ENCODE results near the gene IMMP2L. TPM values are rescaled to one million over a fixed set of nuclear protein-coding genes. Genes with fewer than 3 reads are reported as not detected.

IMMP2L gene
- total and polyA plus RNA-seq, 2 of the 4 experiments (the other 2 are of a cell fraction) = 5.8 to 9.3 TPM

DNA sequence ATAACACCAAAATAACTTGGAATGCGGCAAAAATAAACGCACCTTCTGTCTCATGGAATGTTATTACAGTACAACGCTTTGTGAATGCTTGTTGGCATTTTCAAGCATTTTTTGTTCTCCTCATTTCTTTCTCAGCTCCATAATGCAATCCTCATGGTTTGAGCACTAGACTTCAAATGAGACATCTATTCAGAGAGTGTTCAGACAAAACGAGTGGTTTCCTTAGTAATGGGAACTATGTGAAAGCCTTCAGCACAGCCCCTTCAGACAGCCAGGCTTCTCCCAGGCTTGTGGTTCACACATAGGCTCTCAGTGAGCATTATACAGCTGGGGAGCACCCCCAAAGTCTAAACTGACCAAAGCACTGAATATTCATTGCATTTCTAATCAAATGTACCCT, 479.9 kb downstream of the IMMP2L start:
- H3K14ac ChIP-seq (replicated peaks; ENCODE audit: low read depth, low read length) = peak overlapping the region; percentile 31; the same call in 1 of the 2 replicates
- no peak for TF ChIP-seq MXI1 (IDR thresholded peaks at IDR 0.05; ENCODE audit: borderline replicate concordance, low read depth, low read length)
- no peak for TF ChIP-seq BHLHE40 (IDR thresholded peaks at IDR 0.05; ENCODE audit: low read depth, low read length)
- no peak for TF ChIP-seq FOS (IDR thresholded peaks at IDR 0.05; ENCODE audit: low read depth, low read length)
- TF ChIP-seq NFE2L2 (IDR thresholded peaks at IDR 0.05; ENCODE audit: low read depth, low read length) = no peak
- TF ChIP-seq, protein P1, sequence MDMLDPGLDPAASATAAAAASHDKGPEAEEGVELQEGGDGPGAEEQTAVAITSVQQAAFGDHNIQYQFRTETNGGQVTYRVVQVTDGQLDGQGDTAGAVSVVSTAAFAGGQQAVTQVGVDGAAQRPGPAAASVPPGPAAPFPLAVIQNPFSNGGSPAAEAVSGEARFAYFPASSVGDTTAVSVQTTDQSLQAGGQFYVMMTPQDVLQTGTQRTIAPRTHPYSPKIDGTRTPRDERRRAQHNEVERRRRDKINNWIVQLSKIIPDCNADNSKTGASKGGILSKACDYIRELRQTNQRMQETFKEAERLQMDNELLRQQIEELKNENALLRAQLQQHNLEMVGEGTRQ (IDR thresholded peaks at IDR 0.05; ENCODE audit: low read depth, low read length) = no peak
- H2AFZ ChIP-seq (replicated peaks; ENCODE audit: low read length, poor library complexity) = peak overlapping the region; percentile 9
- H2AK5ac ChIP-seq (ENCODE audit: low read depth, low read length) = peak overlapping the region; percentile 5; the same call in 1 of the 2 replicates
- H3K9me1 ChIP-seq (ENCODE audit: insufficient read depth, low read length) = no peaks in the 10 kb centered on the region
- peak overlapping the region; percentile 83 for H2BK120ac ChIP-seq (ENCODE audit: low read depth, low read length)
- POLR2A ChIA-PET (ENCODE audit: unreplicated experiment) = interaction anchor here (0.6 kb wide), 1 partner anchor 11 kb away, joined by 3 read pairs; no protein-coding TSS in a partner anchor
- H3K27me3 ChIP-seq (ENCODE audit: control insufficient read depth, insufficient read depth, low read length) = no peaks in the 10 kb centered on the region
- H4K20me1 ChIP-seq (ENCODE audit: insufficient read depth, low read length) = no peaks in the 10 kb centered on the region
- H4K5ac ChIP-seq (ENCODE audit: low read depth, low read length) = peak overlapping the region; percentile 25; the same call in 1 of the 2 replicates
- peak overlapping the region; percentile 30 for H3K18ac ChIP-seq (ENCODE audit: low read depth, low read length)
- H4K8ac ChIP-seq (ENCODE audit: low read depth in 2 of 2, low read length in 2 of 2) = 0 out of 4 replicates have a peak overlapping the region, but pooled peaks of 1 of the 2 experiments have one; percentile 6
- peak overlapping the region; percentile 63 for H2BK20ac ChIP-seq (ENCODE audit: low read depth, low read length)
- H3K27ac ChIP-seq (ENCODE audit: insufficient read depth, low read length) = no peak overlapping the region
- H3K4me3 ChIP-seq (ENCODE audit: insufficient read depth, low read depth, low read length) = no peak overlapping the region
- peak overlapping the region; percentile 70 for H2BK5ac ChIP-seq (ENCODE audit: low read depth, low read length, poor library complexity, severe bottlenecking)
- CTCF ChIA-PET = interaction anchor here (0.6 to 1.3 kb wide), 3 partner anchors 16 to 1984 kb away, joined by 3 to 6 read pairs (median 5); no protein-coding TSS in a partner anchor
- H3K4me1 ChIP-seq (ENCODE audit: control insufficient read depth, insufficient read depth, low read length) = peaks cover 2% of the 10 kb centered on the region
- H3K79me1 ChIP-seq (ENCODE audit: low read depth in 1 of 2, low read length in 2 of 2) = no peaks in the 10 kb centered on the region
- H3K9me3 ChIP-seq (ENCODE audit: control insufficient read depth, insufficient read depth, low read length) = no peaks in the 10 kb centered on the region
- dilution Hi-C loops (cut with HindIII; ENCODE audit: low sequenced_read_pairs, unreplicated experiment) = no loop called here
- H3K9ac ChIP-seq (ENCODE audit: low read depth, low read length) = no peak overlapping the region
- DNase-seq (peak; percentile 53), ATAC-seq (ENCODE audit: low read depth) (peak; percentile 68)
- H3K56ac ChIP-seq (ENCODE audit: extremely low read depth, insufficient read depth, low read length) = no peak overlapping the region
- BruUV-seq (replicated peaks) = no TSS peak
- peak overlapping the region; percentile 13; the same call in 1 of the 2 replicates for H3K23ac ChIP-seq (ENCODE audit: low read depth, low read length)
- intact Hi-C loops (cut with micrococcal nuclease) = no loop called here
- H3K36me3 ChIP-seq (ENCODE audit: control insufficient read depth, insufficient read depth, low read length) = no peaks in the 10 kb centered on the region
- WGBS, 2 experiments (ENCODE audit: extremely low coverage in 2 of 2, insufficient read length in 1 of 2) = 40% methylated on average over 1 of the region's 4 CpGs; no CpG with 5 or more reads in 1 of the 2 experiments
- no peak overlapping the region for H2AK9ac ChIP-seq (replicated peaks; ENCODE audit: low read depth, low read length, poor library complexity)
- H3K4me2 ChIP-seq (ENCODE audit: low read depth, low read length) = peak overlapping the region; percentile 67
- peak overlapping the region; percentile 60; the same call in 1 of the 2 replicates for H4K91ac ChIP-seq (ENCODE audit: insufficient read depth, low read depth, low read length)
- H3K4ac ChIP-seq (ENCODE audit: low read depth, low read length) = peak overlapping the region; percentile 61; the same call in 1 of the 2 replicates
- in situ Hi-C loops (cut with MboI; ENCODE audit: low sequenced_read_pairs) = no loop called here
- H2BK15ac ChIP-seq (ENCODE audit: low read depth, low read length) = no peak overlapping the region; the same call in 2 of the 3 replicates
